HG02588 (cell line): ENCODE measurements around the gene XIRP1.

Experiments used
- ATAC-seq: cut with Tn5 transposase; IDR thresholded peaks from one replicate; pipeline ENCODE4 v1.9.1; 2021; ENCODE audit warnings: mild to moderate bottlenecking, moderate library complexity; ENCODE audit not compliant: unreplicated experiment

XIRP1 gene

GRCh38 chr3:39147711-39148434 is 44.5 kb downstream of the XIRP1 start:
- peak; percentile 21 for ATAC-seq

DNA sequence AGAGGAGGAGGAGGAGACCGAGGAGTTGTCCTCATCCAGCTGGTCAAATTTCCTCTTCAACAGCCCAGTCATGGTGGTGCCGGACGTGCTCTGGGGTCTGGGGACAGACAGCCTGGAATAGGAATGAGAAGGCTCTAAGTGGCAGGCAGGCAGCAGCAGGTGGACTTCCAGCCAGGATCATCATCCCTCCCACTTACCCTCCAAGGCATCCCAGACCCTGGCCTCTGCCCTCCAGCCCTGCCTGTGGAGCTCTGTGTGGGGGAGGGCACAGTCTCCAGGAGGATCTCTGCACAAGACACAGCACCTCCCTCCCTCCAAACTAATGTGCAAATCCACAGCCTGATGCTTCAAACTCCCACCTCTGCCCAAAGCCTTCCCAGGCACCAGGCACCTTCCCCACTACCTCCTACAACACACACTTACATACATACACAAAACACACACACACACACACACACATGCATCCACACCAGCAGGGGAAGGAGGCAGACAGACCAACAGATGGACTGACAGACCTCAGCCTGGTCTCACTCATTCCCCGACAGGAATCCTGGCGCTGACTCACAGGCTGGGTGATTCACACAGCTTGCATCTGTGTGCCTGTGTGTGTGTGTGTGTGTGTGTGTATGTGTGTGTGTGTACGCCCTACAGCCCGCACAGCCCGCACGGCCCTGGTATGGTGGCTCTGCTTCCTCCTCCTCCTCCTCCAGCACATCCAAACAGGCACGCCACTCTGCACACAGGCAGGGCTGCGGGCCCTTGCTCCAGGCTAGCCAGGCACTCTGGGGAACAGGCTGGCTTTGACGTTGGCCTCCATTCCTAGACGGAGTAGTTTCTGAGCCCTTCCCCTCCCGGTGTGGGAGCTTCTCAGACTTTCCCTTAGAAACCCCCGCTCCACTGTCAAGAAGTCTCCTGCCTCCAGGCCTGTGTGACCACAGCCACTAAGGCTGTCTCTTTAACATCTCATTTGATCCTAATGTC is 45.5 kb downstream of the XIRP1 start:
- ATAC-seq: no peak

GRCh38 chr3:39146083-39146501 is 46.3 kb downstream of the XIRP1 start:
- ATAC-seq: no peak

- no peak for ATAC-seq
Measured at GRCh38 chr3:39144748-39145380, 47.5 kb downstream of the XIRP1 start.

DNA sequence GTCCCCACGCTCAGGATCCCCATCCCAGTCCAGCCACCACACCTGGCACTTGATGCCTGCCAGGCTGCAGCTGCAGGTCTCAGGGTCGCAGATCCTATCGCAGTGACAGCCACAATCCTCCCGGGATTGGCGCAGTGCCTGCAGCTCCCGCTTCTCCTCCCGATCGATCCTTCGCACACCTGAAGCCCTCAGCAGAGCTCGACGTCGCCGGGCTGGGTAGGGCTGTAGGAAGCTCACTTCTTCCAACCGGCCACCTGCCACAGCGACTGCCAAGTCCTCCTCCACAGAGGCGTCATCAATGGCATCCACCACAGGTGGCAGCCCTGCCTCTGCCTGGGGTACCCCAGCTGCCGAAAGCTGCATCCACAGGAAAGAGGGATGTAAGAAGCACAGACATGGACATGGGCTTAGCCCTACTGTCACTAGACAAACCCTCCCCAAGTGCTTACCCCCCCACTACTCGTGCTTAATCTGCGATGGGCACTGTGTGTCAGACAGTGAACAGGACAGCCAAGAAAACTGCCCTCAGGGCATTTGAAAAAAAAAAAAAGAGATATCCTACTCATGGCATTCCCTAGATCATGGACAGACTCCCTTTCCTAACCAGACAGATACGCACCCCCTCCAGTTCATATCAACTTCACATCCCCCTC is 48.2 kb downstream of the XIRP1 start:
- ATAC-seq: no peak

- no peak for ATAC-seq
Measured at GRCh38 chr3:39143051-39143885, 49.1 kb downstream of the XIRP1 start.

DNA sequence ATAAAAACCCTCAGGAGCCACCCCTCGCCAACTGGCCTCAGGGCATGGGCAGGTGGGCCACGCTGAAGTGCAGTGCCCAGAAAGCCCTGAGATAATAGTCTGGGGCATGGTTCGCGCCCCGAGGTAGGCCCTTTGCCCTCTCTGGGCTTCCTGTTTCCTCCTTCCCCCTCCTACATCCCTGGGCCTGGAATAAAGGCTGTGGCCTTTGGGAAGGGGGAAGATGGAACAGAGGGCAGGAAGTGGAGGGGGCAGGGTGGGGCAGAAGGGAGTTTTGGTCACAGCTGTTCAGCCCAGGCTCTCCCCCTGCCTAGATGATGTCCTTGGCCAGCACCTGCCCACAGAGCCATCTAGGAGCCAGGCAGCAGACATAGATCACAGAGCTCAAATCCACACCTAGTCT is 50.3 kb downstream of the XIRP1 start:
- no peak for ATAC-seq

- ATAC-seq: no peak
Measured at GRCh38 chr3:39141171-39141995, 51.0 kb downstream of the XIRP1 start.

DNA sequence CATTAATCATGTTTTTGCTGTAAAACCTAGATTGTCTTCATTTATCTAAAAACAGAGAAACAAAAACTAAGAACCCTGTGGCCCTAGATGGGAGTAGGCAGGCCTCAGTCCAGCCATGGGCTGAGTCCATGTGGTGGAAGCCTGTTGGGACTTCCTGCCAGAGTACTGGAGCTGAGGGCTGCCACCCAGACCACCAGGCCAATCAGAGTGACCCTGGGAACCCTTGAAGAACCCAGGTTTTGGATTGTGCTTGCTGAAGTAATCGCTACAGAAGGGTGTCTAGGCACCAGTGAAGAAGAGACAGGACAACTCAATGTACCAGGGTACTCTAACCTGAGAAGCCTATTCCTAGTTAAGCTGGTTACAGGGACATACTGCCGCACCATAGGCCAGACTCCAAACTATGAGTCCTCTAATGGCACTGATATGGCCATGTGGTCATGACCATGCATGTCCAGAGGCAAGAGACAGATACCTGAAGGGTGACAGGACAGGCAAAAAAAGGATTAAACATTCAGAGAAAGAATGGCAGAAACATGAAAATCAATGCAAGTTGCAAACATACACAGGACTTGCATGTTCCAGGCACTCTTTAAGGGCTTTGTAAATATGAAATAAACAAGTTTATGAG is 51.9 kb downstream of the XIRP1 start:
- ATAC-seq: no peak

DNA sequence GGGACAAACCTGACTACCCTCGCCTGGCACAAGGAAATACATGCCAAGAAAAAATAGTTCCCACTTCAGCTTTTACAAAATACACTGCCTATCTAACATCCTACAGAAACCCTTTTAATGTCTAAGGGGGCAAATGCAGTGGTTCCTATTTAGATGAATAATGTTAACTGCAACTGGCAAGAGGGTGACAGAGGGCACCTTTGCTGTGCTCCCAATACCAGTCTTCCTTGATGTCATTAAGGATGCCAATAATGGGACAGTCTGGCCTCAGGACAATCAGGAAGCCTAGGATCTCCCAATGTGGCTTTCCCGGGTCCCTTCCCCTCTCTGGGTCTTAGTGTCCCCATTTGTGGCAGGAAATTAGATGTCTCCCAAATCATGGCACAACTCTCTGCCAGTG is 53.0 kb downstream of the XIRP1 start:
- no peak for ATAC-seq

- ATAC-seq: no peak
Measured at GRCh38 chr3:39138804-39139415, 53.5 kb downstream of the XIRP1 start.

DNA sequence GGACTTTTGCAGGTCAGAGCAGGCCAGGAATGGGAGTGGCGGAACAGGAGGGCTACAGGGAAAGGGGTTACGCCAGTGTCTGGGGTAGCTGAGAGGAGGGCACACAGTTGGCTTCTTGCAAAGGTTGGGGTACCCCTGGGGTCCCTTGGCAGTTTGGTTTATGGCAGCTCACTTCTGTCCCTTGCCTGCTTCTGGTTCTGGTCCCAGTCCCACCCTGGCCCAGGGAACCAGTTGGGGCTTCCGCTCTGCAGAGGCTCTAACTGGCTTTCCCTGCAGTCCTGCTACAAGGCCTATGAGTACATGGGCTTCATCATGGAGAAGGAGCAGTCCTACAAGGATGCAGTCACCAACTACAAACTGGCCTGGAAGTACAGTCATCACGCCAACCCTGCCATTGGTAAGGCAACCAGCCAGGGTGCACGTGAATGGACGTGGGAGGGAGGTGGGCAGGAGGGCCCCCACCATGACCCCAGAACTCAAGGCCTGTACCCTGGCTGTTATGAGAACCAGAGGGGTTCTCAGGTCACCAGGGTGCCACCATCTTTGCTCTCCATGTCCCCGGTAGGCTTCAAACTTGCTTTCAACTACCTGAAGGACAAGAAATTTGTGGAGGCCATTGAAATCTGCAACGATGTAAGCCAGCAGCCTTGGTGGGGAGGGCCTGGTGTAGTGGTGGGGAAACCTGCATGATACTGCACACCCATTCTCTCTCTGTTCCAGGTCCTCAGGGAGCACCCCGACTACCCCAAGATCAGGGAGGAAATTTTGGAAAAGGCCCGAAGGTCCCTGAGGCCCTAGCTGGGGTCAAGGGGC is 54.2 kb downstream of the XIRP1 start:
- ATAC-seq: no peak

GRCh38 chr3:39137435-39137936 is 54.9 kb downstream of the XIRP1 start:
- no peak for ATAC-seq

DNA sequence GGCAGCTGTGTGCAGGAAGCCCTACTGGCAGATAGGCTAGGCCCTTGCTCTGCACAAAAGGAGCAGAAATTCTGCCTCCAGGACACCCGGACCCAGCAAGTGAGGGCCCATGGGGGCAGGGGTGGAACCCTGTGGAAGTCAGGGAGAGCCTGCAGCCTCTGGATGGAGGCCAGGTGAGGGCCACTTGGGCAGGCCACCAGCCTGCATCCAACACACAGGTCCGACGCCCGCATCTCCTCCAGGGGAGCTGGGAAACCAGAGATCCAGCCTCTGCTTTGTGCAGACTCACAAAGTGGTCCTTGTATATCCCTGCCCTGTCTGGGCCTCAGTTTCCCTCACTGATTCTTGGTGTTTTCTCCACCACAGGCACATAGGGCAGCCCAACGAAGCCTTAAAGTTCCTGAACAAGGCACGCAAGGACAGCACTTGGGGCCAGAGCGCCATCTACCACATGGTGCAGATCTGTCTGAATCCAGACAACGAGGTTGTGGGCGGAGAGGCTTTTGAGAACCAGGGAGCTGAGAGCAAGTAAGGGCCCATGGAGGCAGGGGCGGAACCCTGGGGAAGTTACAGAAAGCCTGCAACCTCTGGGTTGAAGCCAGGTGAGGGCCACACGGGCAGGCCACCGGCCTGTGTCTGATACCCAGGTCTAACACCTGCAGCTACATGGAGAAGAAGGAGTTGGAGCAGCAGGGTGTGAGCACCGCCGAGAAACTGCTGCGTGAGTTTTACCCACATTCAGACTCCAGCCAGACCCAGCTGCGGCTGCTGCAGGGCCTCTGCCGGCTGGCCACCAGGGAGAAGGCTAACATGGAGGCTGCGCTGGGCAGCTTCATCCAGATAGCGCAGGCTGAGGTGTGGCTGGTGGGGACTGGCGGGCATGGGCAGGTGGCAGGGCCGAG is 55.6 kb downstream of the XIRP1 start:
- no peak for ATAC-seq

DNA sequence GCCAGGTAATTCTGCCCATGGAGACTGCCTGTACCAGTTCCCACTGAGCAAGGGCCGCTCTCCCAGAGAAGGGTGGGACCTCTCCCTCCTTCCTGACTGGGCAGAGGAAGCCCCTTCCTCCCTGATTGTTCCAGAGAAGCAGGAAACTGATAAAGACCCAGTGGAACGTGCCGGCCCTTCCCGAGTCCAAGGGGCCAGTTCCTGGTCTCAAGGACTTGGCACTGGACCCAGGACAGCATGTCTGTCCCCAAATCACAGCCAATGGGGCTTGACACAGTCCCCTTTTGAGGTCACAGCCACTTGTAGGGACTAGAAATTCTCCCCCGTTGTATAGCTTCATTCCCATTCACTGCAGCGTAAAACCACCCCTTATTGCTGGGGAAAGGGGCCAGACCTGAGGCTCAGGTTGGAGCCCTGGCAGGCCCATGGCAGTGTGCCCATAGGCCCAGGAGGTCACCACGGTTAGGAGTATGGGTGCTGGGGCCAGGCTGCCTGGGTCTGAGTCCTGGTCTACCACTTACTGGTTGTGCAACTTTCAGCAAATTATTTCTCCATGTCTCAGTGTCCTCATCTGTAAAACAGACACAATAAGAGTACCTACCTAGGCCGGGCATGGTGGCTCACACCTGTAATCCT is 57.1 kb downstream of the XIRP1 start:
- ATAC-seq: no peak

GRCh38 chr3:39134305-39134704 is 58.1 kb downstream of the XIRP1 start:
- no peak for ATAC-seq
